WTC11 (cell line): Measurements from ENCODE around the gene DISP2. TPM values are rescaled to one million over a fixed set of nuclear protein-coding genes. Genes with fewer than 3 reads are reported as not detected.

Source experiments
- ATF1 ChIP-seq: sonication (generic); formaldehyde crosslinking; IDR thresholded peaks from 2 replicates; pipeline ENCODE4 v1.8.1; 2023; ENCODE audit warnings: mild to moderate bottlenecking, moderate library complexity, missing genetic modification reagents
- CREM ChIP-seq: sonication (generic); formaldehyde crosslinking; IDR thresholded peaks from 2 replicates; pipeline ENCODE4 v1.8.1; 2022; ENCODE audit warnings: mild to moderate bottlenecking, missing genetic modification reagents, moderate library complexity
- IRF2 ChIP-seq: sonication (generic); formaldehyde crosslinking; IDR thresholded peaks from 2 replicates; pipeline ENCODE4 v1.8.0; 2022; ENCODE audit warnings: low read depth, missing genetic modification reagents, borderline replicate concordance
- JUN ChIP-seq: sonication (generic); formaldehyde crosslinking; IDR thresholded peaks from 2 replicates; pipeline ENCODE4 v1.8.0; 2023; ENCODE audit warnings: mild to moderate bottlenecking, missing genetic modification reagents
- MXD4 ChIP-seq: fragments of 250-450 bp; sonication (Bioruptor Pico); IDR thresholded peaks from 2 replicates; pipeline ENCODE4 v1.8.0; 2021; ENCODE audit warnings: mild to moderate bottlenecking, moderate library complexity, borderline replicate concordance
- NFE2L1 ChIP-seq: sonication (generic); formaldehyde crosslinking; IDR thresholded peaks from 2 replicates; pipeline ENCODE4 v1.8.1; 2023; ENCODE audit warnings: missing genetic modification reagents
- OVOL2 ChIP-seq: fragments of 250-450 bp; sonication (Bioruptor Pico); IDR thresholded peaks from 2 replicates; pipeline ENCODE4 v1.9.0; 2021; ENCODE audit warnings: mild to moderate bottlenecking, borderline replicate concordance
- PRRX2 ChIP-seq: fragments of 250-450 bp; sonication (Bioruptor Pico); IDR thresholded peaks from 2 replicates; pipeline ENCODE4 v1.8.0; 2021; ENCODE audit warnings: mild to moderate bottlenecking
- RELA ChIP-seq: sonication (generic); formaldehyde crosslinking; IDR thresholded peaks from 2 replicates; pipeline ENCODE4 v1.8.1; 2022; ENCODE audit warnings: missing genetic modification reagents, mild to moderate bottlenecking, borderline replicate concordance
- SMAD4 ChIP-seq: sonication (generic); formaldehyde crosslinking; IDR thresholded peaks from 2 replicates; pipeline ENCODE4 v1.8.0; 2022; ENCODE audit warnings: mild to moderate bottlenecking, missing genetic modification reagents
- TEAD1 ChIP-seq: sonication (generic); formaldehyde crosslinking; IDR thresholded peaks from 2 replicates; pipeline ENCODE4 v1.8.0; 2022; ENCODE audit warnings: mild to moderate bottlenecking, missing genetic modification reagents
- TEAD4 ChIP-seq: sonication (generic); formaldehyde crosslinking; IDR thresholded peaks from 2 replicates; pipeline ENCODE4 v1.8.0; 2022; ENCODE audit warnings: mild to moderate bottlenecking, missing genetic modification reagents
- ZNF263 ChIP-seq: sonication (generic); formaldehyde crosslinking; IDR thresholded peaks from 2 replicates; pipeline ENCODE4 v1.8.1; 2022; ENCODE audit warnings: low read depth, mild to moderate bottlenecking, moderate library complexity, missing genetic modification reagents
- ZNF396 ChIP-seq: fragments of 250-450 bp; sonication (Bioruptor Pico); IDR thresholded peaks from 2 replicates; pipeline ENCODE4 v1.8.0; 2021; ENCODE audit warnings: mild to moderate bottlenecking, moderate library complexity, borderline replicate concordance
- ZNF416 ChIP-seq: fragments of 250-450 bp; sonication (Bioruptor Pico); IDR thresholded peaks from 2 replicates; pipeline ENCODE4 v1.9.0; 2021; ENCODE audit warnings: mild to moderate bottlenecking, inconsistent platforms
- ZNF423 ChIP-seq: fragments of 250-450 bp; sonication (Bioruptor Pico); IDR thresholded peaks from 2 replicates; pipeline ENCODE4 v2.1.2; 2022; ENCODE audit warnings: mild to moderate bottlenecking, moderate library complexity
- ZNF671 ChIP-seq: fragments of 250-450 bp; sonication (Bioruptor Pico); IDR thresholded peaks from 2 replicates; pipeline ENCODE4 v1.8.0; 2021; ENCODE audit warnings: mild to moderate bottlenecking
- total RNA-seq: library from RNA; stranded (reverse); gene quantifications from 3 replicates; pipeline ENCODE4 v1.2.3, GENCODE V29; 2021
- TF ChIP-seq, protein P1 (sequence below): sonication (generic); formaldehyde crosslinking; IDR thresholded peaks from 2 replicates; pipeline ENCODE4 v1.8.0; 2023; ENCODE audit warnings: mild to moderate bottlenecking, missing genetic modification reagents
- TF ChIP-seq, protein P2 (sequence below): sonication (generic); formaldehyde crosslinking; IDR thresholded peaks from 2 replicates; pipeline ENCODE4 v1.8.1; 2022; ENCODE audit warnings: mild to moderate bottlenecking, missing genetic modification reagents, moderate library complexity, borderline replicate concordance
- TF ChIP-seq, protein P3 (sequence below): sonication (generic); formaldehyde crosslinking; IDR thresholded peaks from 2 replicates; pipeline ENCODE4 v1.8.1; 2023; ENCODE audit warnings: mild to moderate bottlenecking, missing genetic modification reagents
- TF ChIP-seq, protein P4 (sequence below): sonication (generic); formaldehyde crosslinking; IDR thresholded peaks from 2 replicates; pipeline ENCODE4 v1.8.0; 2022; ENCODE audit warnings: mild to moderate bottlenecking, missing genetic modification reagents
- TF ChIP-seq, protein P5 (sequence below): sonication (generic); formaldehyde crosslinking; conservative IDR thresholded peaks from 2 replicates; pipeline ENCODE4 v1.8.1; 2022; ENCODE audit warnings: mild to moderate bottlenecking, missing genetic modification reagents
- TF ChIP-seq, protein P6 (sequence below): sonication (generic); formaldehyde crosslinking; IDR thresholded peaks from 2 replicates; pipeline ENCODE4 v1.8.1; 2022; ENCODE audit warnings: missing genetic modification reagents, borderline replicate concordance
- TF ChIP-seq, protein P7 (sequence below): fragments of 250-450 bp; sonication (Bioruptor Pico); IDR thresholded peaks from 2 replicates; pipeline ENCODE4 v2.1.2; 2022; ENCODE audit warnings: mild to moderate bottlenecking, moderate library complexity
- TF ChIP-seq, protein P8 (sequence below): sonication (generic); formaldehyde crosslinking; IDR thresholded peaks from 2 replicates; pipeline ENCODE4 v1.8.1; 2023; ENCODE audit warnings: mild to moderate bottlenecking, missing genetic modification reagents, moderate library complexity
- TF ChIP-seq, protein P9 (sequence below): fragments of 250-450 bp; sonication (Bioruptor Pico); IDR thresholded peaks from 2 replicates; pipeline ENCODE4 v1.9.0; 2021; ENCODE audit warnings: mild to moderate bottlenecking

Gene DISP2
- total RNA-seq, 1 experiment from 2014 or later = 3.5 TPM

DNA sequence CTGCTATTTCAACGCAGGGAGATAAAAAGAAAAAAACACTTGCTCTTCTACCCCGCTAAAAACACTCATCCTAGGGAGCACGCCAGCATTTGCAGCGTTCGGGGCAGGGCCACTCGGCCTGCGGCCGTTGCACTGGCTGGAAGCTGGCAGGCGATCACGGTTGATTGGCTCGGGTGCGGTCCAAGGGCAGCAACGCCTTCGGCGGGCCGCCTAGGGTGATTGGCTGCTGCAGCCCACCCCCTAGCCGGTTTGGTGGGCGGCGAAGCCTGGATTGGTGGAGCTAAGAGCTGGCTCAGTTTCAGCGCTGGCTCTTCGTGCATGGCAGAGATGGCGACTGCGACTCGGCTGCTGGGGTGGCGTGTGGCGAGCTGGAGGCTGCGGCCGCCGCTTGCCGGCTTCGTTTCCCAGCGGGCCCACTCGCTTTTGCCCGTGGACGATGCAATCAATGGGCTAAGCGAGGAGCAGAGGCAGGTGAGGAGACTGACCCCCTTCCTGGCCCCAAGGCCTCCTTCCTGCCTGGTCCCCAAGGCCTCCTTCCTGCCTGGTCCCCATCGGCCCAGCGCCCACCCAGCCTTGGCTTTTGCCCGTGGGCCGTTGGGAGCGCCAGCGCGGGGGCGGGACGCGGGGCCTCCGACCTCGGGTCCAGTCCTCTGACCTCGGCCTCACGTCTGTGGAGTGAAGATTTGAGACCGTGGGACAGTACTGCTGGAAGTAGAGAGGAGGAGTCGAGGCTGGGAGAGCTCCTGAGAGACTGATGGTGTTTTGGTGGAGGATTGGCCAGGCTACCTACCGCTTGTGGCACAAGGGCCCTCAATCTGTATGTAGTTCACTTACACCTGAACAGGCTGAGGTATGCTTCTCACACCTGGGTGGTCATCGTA lies 47.7 kb downstream of the DISP2 start, which contains the start of gene IVD (continued):
- TF ChIP-seq, protein P1, sequence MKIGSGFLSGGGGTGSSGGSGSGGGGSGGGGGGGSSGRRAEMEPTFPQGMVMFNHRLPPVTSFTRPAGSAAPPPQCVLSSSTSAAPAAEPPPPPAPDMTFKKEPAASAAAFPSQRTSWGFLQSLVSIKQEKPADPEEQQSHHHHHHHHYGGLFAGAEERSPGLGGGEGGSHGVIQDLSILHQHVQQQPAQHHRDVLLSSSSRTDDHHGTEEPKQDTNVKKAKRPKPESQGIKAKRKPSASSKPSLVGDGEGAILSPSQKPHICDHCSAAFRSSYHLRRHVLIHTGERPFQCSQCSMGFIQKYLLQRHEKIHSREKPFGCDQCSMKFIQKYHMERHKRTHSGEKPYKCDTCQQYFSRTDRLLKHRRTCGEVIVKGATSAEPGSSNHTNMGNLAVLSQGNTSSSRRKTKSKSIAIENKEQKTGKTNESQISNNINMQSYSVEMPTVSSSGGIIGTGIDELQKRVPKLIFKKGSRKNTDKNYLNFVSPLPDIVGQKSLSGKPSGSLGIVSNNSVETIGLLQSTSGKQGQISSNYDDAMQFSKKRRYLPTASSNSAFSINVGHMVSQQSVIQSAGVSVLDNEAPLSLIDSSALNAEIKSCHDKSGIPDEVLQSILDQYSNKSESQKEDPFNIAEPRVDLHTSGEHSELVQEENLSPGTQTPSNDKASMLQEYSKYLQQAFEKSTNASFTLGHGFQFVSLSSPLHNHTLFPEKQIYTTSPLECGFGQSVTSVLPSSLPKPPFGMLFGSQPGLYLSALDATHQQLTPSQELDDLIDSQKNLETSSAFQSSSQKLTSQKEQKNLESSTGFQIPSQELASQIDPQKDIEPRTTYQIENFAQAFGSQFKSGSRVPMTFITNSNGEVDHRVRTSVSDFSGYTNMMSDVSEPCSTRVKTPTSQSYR (CRISPR knock-in tag) = no peak
- TF ChIP-seq, protein P2, sequence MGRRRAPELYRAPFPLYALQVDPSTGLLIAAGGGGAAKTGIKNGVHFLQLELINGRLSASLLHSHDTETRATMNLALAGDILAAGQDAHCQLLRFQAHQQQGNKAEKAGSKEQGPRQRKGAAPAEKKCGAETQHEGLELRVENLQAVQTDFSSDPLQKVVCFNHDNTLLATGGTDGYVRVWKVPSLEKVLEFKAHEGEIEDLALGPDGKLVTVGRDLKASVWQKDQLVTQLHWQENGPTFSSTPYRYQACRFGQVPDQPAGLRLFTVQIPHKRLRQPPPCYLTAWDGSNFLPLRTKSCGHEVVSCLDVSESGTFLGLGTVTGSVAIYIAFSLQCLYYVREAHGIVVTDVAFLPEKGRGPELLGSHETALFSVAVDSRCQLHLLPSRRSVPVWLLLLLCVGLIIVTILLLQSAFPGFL (CRISPR knock-in tag) = no peak
- TF ChIP-seq ZNF423 (CRISPR knock-in tag) (no peak), ZNF416 (CRISPR knock-in tag) (no peak), ZNF263 (CRISPR knock-in tag) (no peak), ZNF671 (CRISPR knock-in tag) (no peak), TEAD4 (CRISPR knock-in tag) (no peak), MXD4 (CRISPR knock-in tag) (no peak), PRRX2 (CRISPR knock-in tag) (no peak), JUN (CRISPR knock-in tag) (no peak), OVOL2 (no peak), TEAD1 (CRISPR knock-in tag) (no peak), SMAD4 (CRISPR knock-in tag) (no peak), ATF1 (CRISPR knock-in tag) (no peak), NFE2L1 (CRISPR knock-in tag) (peak; percentile 76; the same call in 1 of the 2 replicates), IRF2 (CRISPR knock-in tag) (no peak), CREM (CRISPR knock-in tag) (0 out of 2 replicates have a peak, but pooled peaks have one; percentile 33), RELA (no peak), ZNF396 (no peak)
- TF ChIP-seq, protein P3, sequence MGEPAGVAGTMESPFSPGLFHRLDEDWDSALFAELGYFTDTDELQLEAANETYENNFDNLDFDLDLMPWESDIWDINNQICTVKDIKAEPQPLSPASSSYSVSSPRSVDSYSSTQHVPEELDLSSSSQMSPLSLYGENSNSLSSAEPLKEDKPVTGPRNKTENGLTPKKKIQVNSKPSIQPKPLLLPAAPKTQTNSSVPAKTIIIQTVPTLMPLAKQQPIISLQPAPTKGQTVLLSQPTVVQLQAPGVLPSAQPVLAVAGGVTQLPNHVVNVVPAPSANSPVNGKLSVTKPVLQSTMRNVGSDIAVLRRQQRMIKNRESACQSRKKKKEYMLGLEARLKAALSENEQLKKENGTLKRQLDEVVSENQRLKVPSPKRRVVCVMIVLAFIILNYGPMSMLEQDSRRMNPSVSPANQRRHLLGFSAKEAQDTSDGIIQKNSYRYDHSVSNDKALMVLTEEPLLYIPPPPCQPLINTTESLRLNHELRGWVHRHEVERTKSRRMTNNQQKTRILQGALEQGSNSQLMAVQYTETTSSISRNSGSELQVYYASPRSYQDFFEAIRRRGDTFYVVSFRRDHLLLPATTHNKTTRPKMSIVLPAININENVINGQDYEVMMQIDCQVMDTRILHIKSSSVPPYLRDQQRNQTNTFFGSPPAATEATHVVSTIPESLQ (CRISPR knock-in tag) = no peak
- TF ChIP-seq, protein P4, sequence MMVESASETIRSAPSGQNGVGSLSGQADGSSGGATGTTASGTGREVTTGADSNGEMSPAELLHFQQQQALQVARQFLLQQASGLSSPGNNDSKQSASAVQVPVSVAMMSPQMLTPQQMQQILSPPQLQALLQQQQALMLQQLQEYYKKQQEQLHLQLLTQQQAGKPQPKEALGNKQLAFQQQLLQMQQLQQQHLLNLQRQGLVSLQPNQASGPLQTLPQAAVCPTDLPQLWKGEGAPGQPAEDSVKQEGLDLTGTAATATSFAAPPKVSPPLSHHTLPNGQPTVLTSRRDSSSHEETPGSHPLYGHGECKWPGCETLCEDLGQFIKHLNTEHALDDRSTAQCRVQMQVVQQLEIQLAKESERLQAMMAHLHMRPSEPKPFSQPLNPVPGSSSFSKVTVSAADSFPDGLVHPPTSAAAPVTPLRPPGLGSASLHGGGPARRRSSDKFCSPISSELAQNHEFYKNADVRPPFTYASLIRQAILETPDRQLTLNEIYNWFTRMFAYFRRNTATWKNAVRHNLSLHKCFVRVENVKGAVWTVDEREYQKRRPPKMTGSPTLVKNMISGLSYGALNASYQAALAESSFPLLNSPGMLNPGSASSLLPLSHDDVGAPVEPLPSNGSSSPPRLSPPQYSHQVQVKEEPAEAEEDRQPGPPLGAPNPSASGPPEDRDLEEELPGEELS (CRISPR knock-in tag) = peak; percentile 84
- TF ChIP-seq, protein P5, sequence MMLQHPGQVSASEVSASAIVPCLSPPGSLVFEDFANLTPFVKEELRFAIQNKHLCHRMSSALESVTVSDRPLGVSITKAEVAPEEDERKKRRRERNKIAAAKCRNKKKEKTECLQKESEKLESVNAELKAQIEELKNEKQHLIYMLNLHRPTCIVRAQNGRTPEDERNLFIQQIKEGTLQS = no peak
- TF ChIP-seq, protein P6, sequence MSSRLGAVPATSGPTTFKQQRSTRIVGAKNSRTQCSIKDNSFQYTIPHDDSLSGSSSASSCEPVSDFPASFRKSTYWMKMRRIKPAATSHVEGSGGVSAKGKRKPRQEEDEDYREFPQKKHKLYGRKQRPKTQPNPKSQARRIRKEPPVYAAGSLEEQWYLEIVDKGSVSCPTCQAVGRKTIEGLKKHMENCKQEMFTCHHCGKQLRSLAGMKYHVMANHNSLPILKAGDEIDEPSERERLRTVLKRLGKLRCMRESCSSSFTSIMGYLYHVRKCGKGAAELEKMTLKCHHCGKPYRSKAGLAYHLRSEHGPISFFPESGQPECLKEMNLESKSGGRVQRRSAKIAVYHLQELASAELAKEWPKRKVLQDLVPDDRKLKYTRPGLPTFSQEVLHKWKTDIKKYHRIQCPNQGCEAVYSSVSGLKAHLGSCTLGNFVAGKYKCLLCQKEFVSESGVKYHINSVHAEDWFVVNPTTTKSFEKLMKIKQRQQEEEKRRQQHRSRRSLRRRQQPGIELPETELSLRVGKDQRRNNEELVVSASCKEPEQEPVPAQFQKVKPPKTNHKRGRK (CRISPR knock-in tag) = no peak
- TF ChIP-seq, protein P7, sequence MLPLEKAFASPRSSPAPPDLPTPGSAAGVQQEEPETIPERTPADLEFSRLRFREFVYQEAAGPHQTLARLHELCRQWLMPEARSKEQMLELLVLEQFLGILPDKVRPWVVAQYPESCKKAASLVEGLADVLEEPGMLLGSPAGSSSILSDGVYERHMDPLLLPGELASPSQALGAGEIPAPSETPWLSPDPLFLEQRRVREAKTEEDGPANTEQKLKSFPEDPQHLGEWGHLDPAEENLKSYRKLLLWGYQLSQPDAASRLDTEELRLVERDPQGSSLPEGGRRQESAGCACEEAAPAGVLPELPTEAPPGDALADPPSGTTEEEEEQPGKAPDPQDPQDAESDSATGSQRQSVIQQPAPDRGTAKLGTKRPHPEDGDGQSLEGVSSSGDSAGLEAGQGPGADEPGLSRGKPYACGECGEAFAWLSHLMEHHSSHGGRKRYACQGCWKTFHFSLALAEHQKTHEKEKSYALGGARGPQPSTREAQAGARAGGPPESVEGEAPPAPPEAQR (CRISPR knock-in tag) = no peak
- TF ChIP-seq, protein P8, sequence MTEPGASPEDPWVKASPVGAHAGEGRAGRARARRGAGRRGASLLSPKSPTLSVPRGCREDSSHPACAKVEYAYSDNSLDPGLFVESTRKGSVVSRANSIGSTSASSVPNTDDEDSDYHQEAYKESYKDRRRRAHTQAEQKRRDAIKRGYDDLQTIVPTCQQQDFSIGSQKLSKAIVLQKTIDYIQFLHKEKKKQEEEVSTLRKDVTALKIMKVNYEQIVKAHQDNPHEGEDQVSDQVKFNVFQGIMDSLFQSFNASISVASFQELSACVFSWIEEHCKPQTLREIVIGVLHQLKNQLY = no peak
- TF ChIP-seq, protein P9, sequence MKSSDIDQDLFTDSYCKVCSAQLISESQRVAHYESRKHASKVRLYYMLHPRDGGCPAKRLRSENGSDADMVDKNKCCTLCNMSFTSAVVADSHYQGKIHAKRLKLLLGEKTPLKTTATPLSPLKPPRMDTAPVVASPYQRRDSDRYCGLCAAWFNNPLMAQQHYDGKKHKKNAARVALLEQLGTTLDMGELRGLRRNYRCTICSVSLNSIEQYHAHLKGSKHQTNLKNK (CRISPR knock-in tag) = no peak
